NCI-H2227 (cell line): Measurements from ENCODE around the gene CES4A.

Experiments used
- DNase-seq: peaks from one replicate; lab custom pipeline; 2025; ENCODE audit not compliant: unreplicated experiment; lab: John Stamatoyannopoulos, UW

The CES4A gene

GRCh38 chr16:67017810-67018488 lies 29.6 kb downstream of the CES4A start:
- DNase-seq = peak; percentile 79

DNA sequence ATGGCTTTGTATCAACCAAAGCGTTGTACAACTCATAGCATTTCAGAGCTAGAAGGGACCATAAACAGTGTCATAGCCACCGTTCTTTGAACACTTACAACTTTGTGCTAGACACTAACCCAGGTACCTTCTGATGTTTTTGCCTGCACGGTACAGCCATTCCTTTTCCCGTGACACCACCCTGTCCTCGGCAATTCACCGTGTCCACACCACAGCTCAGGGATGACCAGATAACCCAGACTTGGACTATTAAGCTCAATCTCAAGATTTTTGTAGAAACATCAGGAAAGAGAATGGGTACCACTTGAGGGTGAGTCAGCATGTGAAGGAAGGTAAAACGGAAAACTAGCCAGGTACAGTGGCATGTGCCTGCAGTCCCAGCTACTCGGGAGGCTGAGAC lies 30.8 kb downstream of the CES4A start:
- DNase-seq = no peak

GRCh38 chr16:67021321-67021720 lies 32.9 kb downstream of the CES4A start:
- no peak for DNase-seq

- DNase-seq = no peak
These were observed 34.3 kb downstream of the CES4A start for GRCh38 chr16:67022531-67023214.

- no peak for DNase-seq
These were observed 35.3 kb downstream of the CES4A start for GRCh38 chr16:67023689-67024088.

GRCh38 chr16:67024384-67025209 lies 36.2 kb downstream of the CES4A start:
- DNase-seq = peak; percentile 15

- DNase-seq = no peak
These were observed 36.8 kb downstream of the CES4A start for GRCh38 chr16:67025210-67025550.

GRCh38 chr16:67026570-67026969 lies 38.2 kb downstream of the CES4A start:
- no peak for DNase-seq

DNA sequence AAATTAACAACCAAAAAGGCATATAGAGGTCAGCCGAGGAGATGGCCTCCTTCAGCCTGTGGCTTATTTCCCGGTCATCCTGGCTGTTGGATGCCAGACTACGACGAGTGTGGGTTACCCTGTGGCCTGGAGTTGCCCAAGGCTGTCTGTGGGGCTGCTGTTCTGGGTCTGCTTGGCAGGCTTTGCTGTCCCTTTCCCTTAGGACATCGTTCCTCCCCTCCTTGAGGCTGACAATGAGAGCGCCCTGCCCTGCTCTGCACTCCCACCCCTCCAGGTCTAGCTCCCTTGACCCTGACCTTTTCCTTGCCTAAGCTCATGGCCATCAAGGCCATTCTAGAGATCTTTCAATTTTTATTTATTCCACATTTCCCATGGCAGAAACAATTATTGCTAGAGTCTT lies 38.7 kb downstream of the CES4A start:
- no peak for DNase-seq

GRCh38 chr16:67028167-67028695 lies 39.8 kb downstream of the CES4A start:
- no peak for DNase-seq

DNA sequence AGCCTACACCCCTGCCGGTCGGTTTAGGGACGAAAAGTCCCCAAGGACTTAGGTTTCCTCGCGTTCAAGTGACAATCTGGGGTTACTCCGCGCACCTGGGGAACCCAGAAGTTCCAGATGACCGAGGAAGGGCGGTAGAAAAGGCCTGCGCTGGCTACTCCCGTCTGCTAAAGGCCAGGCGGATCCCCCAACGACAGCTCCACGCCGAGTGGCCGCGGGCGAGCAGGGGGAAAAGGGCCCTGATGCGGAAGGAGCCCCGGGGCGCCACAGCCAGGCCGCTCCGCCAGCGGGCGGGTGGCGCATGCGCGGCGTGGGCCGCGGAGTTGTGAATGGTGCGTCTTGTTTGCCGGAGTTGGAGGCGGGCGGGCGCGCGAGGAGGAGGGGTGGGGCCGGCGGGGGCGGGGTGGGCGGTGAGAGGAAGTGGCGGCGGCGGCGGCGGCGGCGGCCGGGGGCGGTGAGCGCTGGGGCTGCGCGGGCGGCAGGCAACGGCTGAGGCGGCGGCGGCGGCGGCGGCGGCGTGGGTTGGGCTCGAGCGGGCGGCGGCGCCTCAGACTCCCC lies 40.4 kb downstream of the CES4A start, which contains the start of gene CBFB:
CBFB (plus strand) TSS at position 454 of the 558 bp plus-strand sequence. CDS start 259 bp downstream, outside the sequence.
- peak; percentile 85 for DNase-seq

DNA sequence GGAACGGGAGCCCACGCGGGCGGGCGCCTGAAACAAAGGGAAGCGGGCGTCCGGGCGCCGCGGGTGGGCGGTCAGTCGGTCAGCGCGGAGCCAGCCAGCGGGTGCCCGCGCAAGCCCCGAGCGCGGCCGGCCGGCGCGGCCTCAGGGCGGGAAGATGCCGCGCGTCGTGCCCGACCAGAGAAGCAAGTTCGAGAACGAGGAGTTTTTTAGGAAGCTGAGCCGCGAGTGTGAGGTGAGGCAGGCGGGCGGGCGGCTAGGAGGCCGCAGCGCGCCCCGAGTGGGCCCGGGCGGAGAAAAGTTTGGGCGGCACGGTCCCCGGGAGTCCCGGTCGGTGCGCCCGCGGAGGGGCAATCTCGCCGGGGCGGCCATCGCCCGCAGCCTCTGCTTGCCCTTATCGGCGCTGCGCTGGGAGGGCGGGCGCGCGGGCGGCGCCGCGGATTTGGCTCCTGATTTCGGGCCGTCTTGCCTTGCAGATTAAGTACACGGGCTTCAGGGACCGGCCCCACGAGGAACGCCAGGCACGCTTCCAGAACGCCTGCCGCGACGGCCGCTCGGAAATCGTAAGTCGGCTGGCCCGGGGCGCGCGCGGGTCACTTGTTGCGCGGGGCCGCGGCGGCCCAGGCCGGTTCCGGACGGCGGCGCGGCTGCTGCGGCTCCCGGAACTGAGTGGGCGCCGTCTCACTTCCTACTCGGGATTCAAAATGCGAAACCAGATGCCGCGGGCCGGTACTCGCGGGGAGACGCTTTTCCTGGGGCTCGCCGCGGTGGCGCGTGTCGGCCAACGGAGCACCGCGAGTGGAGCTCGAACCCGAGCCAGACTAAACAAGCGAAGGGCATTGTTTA lies 41.1 kb downstream of the CES4A start:
- DNase-seq = peak; percentile 59

DNA sequence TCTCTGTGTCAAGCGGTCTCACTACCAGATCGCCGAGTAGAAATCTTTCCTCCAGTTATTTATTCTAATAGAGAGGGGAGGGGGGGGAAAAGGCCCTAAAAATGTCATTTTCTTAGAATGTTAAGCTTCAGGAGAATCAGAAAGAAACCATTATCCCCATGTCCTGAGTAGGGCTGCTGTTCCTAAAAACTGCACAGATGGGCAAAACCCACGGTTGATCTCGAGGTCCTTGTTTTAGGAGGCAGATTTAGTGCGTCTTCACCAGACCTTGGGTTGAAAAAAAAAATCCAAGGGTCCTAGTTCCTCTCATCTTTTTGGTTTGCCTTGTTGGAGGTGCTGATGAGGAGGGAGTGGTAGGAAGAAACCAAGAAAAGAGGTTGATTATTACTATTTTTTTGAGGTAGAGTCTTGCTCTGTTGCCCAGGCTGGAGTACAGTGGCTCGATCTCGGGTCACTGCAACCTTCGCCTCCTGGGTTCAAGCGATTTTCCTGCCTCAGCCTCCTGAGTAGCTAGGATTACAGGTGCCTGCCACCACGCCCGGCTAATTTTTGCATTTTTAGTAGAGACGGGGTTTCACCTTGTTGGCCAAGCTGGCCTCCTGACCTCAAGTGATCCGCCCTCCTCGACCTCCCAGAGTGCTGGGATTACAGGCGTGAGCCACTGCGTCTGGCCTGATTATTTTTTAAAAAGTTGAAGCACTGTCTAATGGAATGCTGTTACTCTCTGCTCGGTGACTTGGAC lies 42.0 kb downstream of the CES4A start:
- no peak for DNase-seq

DNA sequence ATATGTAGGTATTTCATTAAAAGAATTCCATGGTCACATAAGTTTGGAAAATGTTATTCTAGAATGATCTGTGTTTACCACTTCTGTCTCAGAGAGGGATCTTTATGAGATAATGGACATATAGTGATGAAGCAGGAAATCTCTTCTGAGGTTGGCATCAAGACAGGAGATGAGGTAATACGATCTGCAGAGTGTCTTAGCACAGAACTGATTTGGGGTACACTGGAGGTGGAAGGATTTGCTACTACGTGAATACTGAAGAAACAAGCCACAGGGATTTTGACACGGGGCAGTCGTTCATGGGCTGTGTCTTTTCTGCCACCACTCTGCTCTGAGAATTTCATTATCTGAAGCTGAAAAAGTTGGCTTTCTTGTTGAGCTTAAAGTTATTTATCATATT lies 46.1 kb downstream of the CES4A start:
- DNase-seq = no peak

- DNase-seq = no peak
These were observed 47.0 kb downstream of the CES4A start for GRCh38 chr16:67035364-67035763.

GRCh38 chr16:67036323-67036741 lies 47.9 kb downstream of the CES4A start:
- DNase-seq = no peak

- DNase-seq = no peak
These were observed 51.1 kb downstream of the CES4A start for GRCh38 chr16:67039260-67040020.

DNA sequence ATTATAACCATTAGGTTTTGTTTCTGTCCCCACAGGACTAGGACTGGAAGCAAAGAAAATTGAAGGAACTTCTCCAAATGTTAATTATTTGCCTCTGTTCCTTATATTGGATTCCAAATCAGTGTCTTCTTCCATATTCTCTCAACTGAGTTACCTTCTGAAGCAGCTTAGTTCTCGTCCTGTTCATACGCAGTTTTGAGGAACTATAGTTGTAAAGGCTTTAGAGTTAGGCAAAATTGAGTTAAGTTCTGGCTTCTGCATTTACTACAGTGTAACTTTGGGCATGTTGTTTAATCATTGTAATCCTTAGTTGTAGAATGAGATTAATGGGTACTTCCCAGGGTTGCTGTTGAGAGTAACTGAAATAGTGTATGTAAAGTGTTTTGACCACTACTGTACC lies 51.8 kb downstream of the CES4A start:
- DNase-seq = no peak

GRCh38 chr16:67040906-67041305 lies 52.5 kb downstream of the CES4A start:
- no peak for DNase-seq
